HG02981 (cell line): ENCODE data around the gene SAMD7.
A peak's percentile ranks its signal among the peaks of the same experiment; 100 is the strongest.

Experiments
- ATAC-seq: cut with Tn5 transposase; IDR thresholded peaks from one replicate; pipeline ENCODE4 v1.9.1; 2021; ENCODE audit warnings: mild to moderate bottlenecking, moderate library complexity; ENCODE audit not compliant: unreplicated experiment

The SAMD7 gene

GRCh38 chr3:169965562-169966427 is 54.4 kb downstream of the SAMD7 start:
- ATAC-seq: peak; percentile 16

GRCh38 chr3:169966428-169966950 is 55.1 kb downstream of the SAMD7 start, which contains the start of gene SEC62:
Gene SEC62, plus strand, starts transcription at chr3:169966807. Its CDS starts 16 bp downstream, at chr3:169966823.
- peak; percentile 95 for ATAC-seq

- peak; percentile 26 for ATAC-seq
Observed at GRCh38 chr3:169966951-169967915, 55.9 kb downstream of the SAMD7 start.

GRCh38 chr3:169968224-169968885 is 57.0 kb downstream of the SAMD7 start:
- ATAC-seq: no peak

- ATAC-seq: no peak
Observed at GRCh38 chr3:169969174-169970095, 58.1 kb downstream of the SAMD7 start.

- no peak for ATAC-seq
Observed at GRCh38 chr3:169970847-169971246, 59.5 kb downstream of the SAMD7 start.

- no peak for ATAC-seq
Observed at GRCh38 chr3:169971522-169971921, 60.1 kb downstream of the SAMD7 start.

- ATAC-seq: no peak
Observed at GRCh38 chr3:169980055-169980454, 68.7 kb downstream of the SAMD7 start.

GRCh38 chr3:169984292-169984691 is 72.9 kb downstream of the SAMD7 start:
- ATAC-seq: no peak
